H1 (cell line): ENCODE measurements around the gene TSHZ2. TPM values are rescaled to one million over a fixed set of nuclear protein-coding genes. Genes with fewer than 3 reads are reported as not detected.

Experiments used
- CTCF ChIA-PET: fragments of 300-600 bp; sonication (Branson Sonifier 250); formaldehyde crosslinking; loops from one replicate; lab custom pipeline; 2021; ENCODE audit not compliant: partially characterized antibody; lab: Charles Lee
- POLR2A ChIA-PET: fragments of 300-600 bp; sonication (Branson Sonifier 250); formaldehyde crosslinking; loops from one replicate; lab custom pipeline; 2021; ENCODE audit warnings: inconsistent platforms; ENCODE audit not compliant: partially characterized antibody; lab: Charles Lee
- DNase-seq, 2 experiments: peaks; one replicate each; pipeline versions ENCODE4 v3.0.0 to v3.0.0-alpha.2; 2010 to 2022; ENCODE audit warnings: low spot score in 2 of 2, low read depth in 1 of 2, mixed read lengths in 1 of 2
- FAIRE-seq: peaks from 2 replicates; lab custom pipeline; 2011; peaks lifted over from hg19 to GRCh38; lab: Jason Lieb, UNC
- H2AFZ ChIP-seq: 2 replicates; pipeline ENCODE4 v1.8.1; 2012; ENCODE audit warnings: low read length, inconsistent platforms
- H2AK5ac ChIP-seq: 2 replicates; pipeline ENCODE4 v1.6.1; 2013; ENCODE audit warnings: low read depth, low read length
- H2BK120ac ChIP-seq: replicated peaks from 2 replicates; pipeline ENCODE3; 2013; ENCODE audit warnings: low read depth, low read length, inconsistent platforms
- H2BK12ac ChIP-seq: 2 replicates; pipeline ENCODE4 v1.6.1; 2013; ENCODE audit warnings: low read depth, low read length
- H2BK15ac ChIP-seq: 2 replicates; pipeline ENCODE4 v1.6.1; 2013; ENCODE audit warnings: low read length
- H2BK20ac ChIP-seq: 2 replicates; pipeline ENCODE4 v1.6.1; 2013; ENCODE audit warnings: low read length
- H2BK5ac ChIP-seq: 2 replicates; pipeline ENCODE4 v1.6.1; 2013; ENCODE audit warnings: low read depth, low read length
- H3K14ac ChIP-seq: 2 replicates; pipeline ENCODE4 v1.6.1; 2013; ENCODE audit warnings: inconsistent platforms; ENCODE audit not compliant: insufficient read length
- H3K18ac ChIP-seq: 2 replicates; pipeline ENCODE4 v1.6.1; 2013; ENCODE audit warnings: low read length; ENCODE audit errors: extremely low read depth
- H3K23ac ChIP-seq: 2 replicates; pipeline ENCODE4 v1.6.1; 2013; ENCODE audit warnings: inconsistent platforms; ENCODE audit not compliant: insufficient read length
- H3K23me2 ChIP-seq: 2 replicates; pipeline ENCODE4 v1.6.1; 2013; ENCODE audit warnings: low read depth, low read length
- H3K27ac ChIP-seq: 2 replicates; pipeline ENCODE4 v1.6.1; 2011; ENCODE audit warnings: low read depth, low read length, inconsistent platforms
- H3K27me3 ChIP-seq, 4 experiments: replicated peaks in 1 of 4; 1 replicate in 1 of 4; 2 replicates in 3 of 4; pipeline versions ENCODE4 v1.6.1 to v1.8.1; 2011 to 2013; ENCODE audit warnings: low read length in 3 of 4, mild to moderate bottlenecking in 3 of 4, inconsistent platforms in 2 of 4, mixed read lengths in 2 of 4, moderate library complexity in 1 of 4; ENCODE audit not compliant: control insufficient read depth in 3 of 4, insufficient read depth in 3 of 4; ENCODE audit errors: extremely low read depth in 1 of 4
- H3K36me3 ChIP-seq, 4 experiments: 2 replicates each; pipeline versions ENCODE4 v1.6.1 to v1.8.1; 2011 to 2013; ENCODE audit warnings: mild to moderate bottlenecking in 4 of 4, low read length in 3 of 4, moderate library complexity in 2 of 4, control low read depth in 1 of 4, inconsistent platforms in 1 of 4; ENCODE audit not compliant: insufficient read depth in 4 of 4, control insufficient read depth in 2 of 4
- H3K4ac ChIP-seq: replicated peaks from 2 replicates; pipeline ENCODE3; 2013; ENCODE audit warnings: low read length, low read depth, mixed read lengths, inconsistent platforms; ENCODE audit not compliant: insufficient read length
- H3K4me1 ChIP-seq, 4 experiments: replicated peaks in 1 of 4; 1 replicate in 1 of 4; 2 replicates in 3 of 4; pipeline versions ENCODE4 v1.6.1 to v1.8.1; 2011 to 2013; ENCODE audit warnings: low read length in 3 of 4, inconsistent platforms in 2 of 4, mixed read lengths in 1 of 4; ENCODE audit not compliant: insufficient read depth in 4 of 4, control insufficient read depth in 3 of 4
- H3K4me2 ChIP-seq, 2 experiments: 2 replicates each; pipeline versions ENCODE4 v1.6.1 to v1.8.1; 2011 to 2013; ENCODE audit warnings: low read depth in 2 of 2, low read length in 2 of 2, control low read depth in 1 of 2, inconsistent platforms in 1 of 2, mild to moderate bottlenecking in 1 of 2; ENCODE audit not compliant: insufficient read depth in 1 of 2
- H3K4me3 ChIP-seq, 4 experiments: fragments of 200-600, 300-600 bp in 1 of 4; sonication (generic), shearing (Covaris generic), sonication (Bioruptor Twin) in 1 of 4; 2 replicates each; pipeline versions ENCODE4 v1.5.1 to v1.8.1; 2011 to 2016; ENCODE audit warnings: low read length in 4 of 4, low read depth in 3 of 4, control low read depth in 2 of 4, inconsistent platforms in 2 of 4, mild to moderate bottlenecking in 2 of 4, mixed read lengths in 1 of 4, moderate library complexity in 1 of 4; ENCODE audit not compliant: insufficient read depth in 2 of 4; ENCODE audit errors: extremely low read depth in 1 of 4
- H3K56ac ChIP-seq: replicated peaks from 2 replicates; pipeline ENCODE3; 2013; ENCODE audit warnings: low read depth, mild to moderate bottlenecking, mixed read lengths, low read length, inconsistent platforms; ENCODE audit not compliant: insufficient read length
- H3K79me1 ChIP-seq: 2 replicates; pipeline ENCODE4 v1.6.1; 2013; ENCODE audit warnings: low read depth, low read length, control low read depth
- H3K79me2 ChIP-seq, 2 experiments: 2 replicates each; pipeline versions ENCODE4 v1.6.1 to v1.8.1; 2012 to 2013; ENCODE audit warnings: low read length in 2 of 2, mild to moderate bottlenecking in 2 of 2, inconsistent platforms in 1 of 2; ENCODE audit not compliant: insufficient read depth in 2 of 2, control insufficient read depth in 1 of 2
- H3K9ac ChIP-seq, 4 experiments: replicated peaks in 1 of 4; 1 replicate in 1 of 4; 2 replicates in 3 of 4; pipeline versions ENCODE4 v1.6.1 to v1.8.1; 2011 to 2013; ENCODE audit warnings: low read depth in 3 of 4, low read length in 3 of 4, control low read depth in 2 of 4, mild to moderate bottlenecking in 2 of 4, moderate library complexity in 2 of 4, inconsistent platforms in 1 of 4; ENCODE audit errors: extremely low read depth in 1 of 4
- H3K9me3 ChIP-seq, 2 experiments: 2 replicates each; pipeline versions ENCODE4 v1.6.1 to v1.8.1; 2012 to 2013; ENCODE audit warnings: mild to moderate bottlenecking in 2 of 2, moderate library complexity in 2 of 2, control low read depth in 1 of 2, inconsistent platforms in 1 of 2, low read depth in 1 of 2, low read length in 1 of 2, mixed read lengths in 1 of 2; ENCODE audit not compliant: insufficient read depth in 2 of 2
- H4K20me1 ChIP-seq, 2 experiments: replicated peaks in 1 of 2; 2 replicates each; pipeline versions ENCODE3 to v1.8.1; 2011 to 2013; ENCODE audit warnings: inconsistent platforms in 2 of 2, low read length in 2 of 2, mild to moderate bottlenecking in 1 of 2; ENCODE audit not compliant: insufficient read depth in 2 of 2, control insufficient read depth in 1 of 2
- H4K5ac ChIP-seq: 2 replicates; pipeline ENCODE4 v1.6.1; 2013; ENCODE audit warnings: low read length, low read depth, mixed read lengths, inconsistent platforms; ENCODE audit not compliant: insufficient read length
- H4K8ac ChIP-seq: 2 replicates; pipeline ENCODE4 v1.8.0; 2013; ENCODE audit warnings: mild to moderate bottlenecking, moderate library complexity, low read length, inconsistent platforms; ENCODE audit not compliant: insufficient read depth; ENCODE audit errors: extremely low read depth
- H4K91ac ChIP-seq: replicated peaks from 2 replicates; pipeline ENCODE3; 2013; ENCODE audit warnings: low read length, mixed read lengths, inconsistent platforms; ENCODE audit not compliant: insufficient read length
- ASH2L ChIP-seq: fragments of 200-600, 300-600 bp; sonication (generic); IDR thresholded peaks from one replicate; pipeline ENCODE4 v1.7.1; 2017; ENCODE audit warnings: low read length
- BRCA1 ChIP-seq: IDR thresholded peaks from 2 replicates; pipeline ENCODE4 v1.6.1; 2012; ENCODE audit warnings: low read depth, low read length, improper control_type of control experiment
- CBX5 ChIP-seq: fragments of 300-800, 300-1000 bp; sonication (generic); IDR thresholded peaks from 2 replicates; pipeline ENCODE4 v1.7.1; 2016; ENCODE audit warnings: antibody characterized with exemption, low read length, low read depth
- CHD2 ChIP-seq: IDR thresholded peaks from 2 replicates; pipeline ENCODE4 v1.6.1; 2012; ENCODE audit warnings: low read length, improper control_type of control experiment
- JUND ChIP-seq: IDR thresholded peaks from 2 replicates; pipeline ENCODE4 v1.6.1; 2011; ENCODE audit warnings: mild to moderate bottlenecking, improper control_type of control experiment, low read length
- KDM1A ChIP-seq: fragments of 200-600, 300-600 bp; sonication (generic); IDR thresholded peaks from 2 replicates; pipeline ENCODE4 v1.7.1; 2016; ENCODE audit warnings: mild to moderate bottlenecking, low read length, borderline replicate concordance
- NRF1 ChIP-seq: IDR thresholded peaks from 2 replicates; pipeline ENCODE4 v1.6.1; 2011; ENCODE audit warnings: mild to moderate bottlenecking, low read depth, low read length, improper control_type of control experiment
- POU5F1 ChIP-seq: IDR thresholded peaks from 2 replicates; pipeline ENCODE4 v1.6.1; 2011; ENCODE audit warnings: low read depth, mild to moderate bottlenecking, low read length, moderate library complexity
- RNF2 ChIP-seq: fragments of 200-900, 300-1000 bp; sonication (generic); IDR thresholded peaks from 2 replicates; pipeline ENCODE4 v1.7.1; 2016; ENCODE audit warnings: borderline replicate concordance, low read depth, mild to moderate bottlenecking, antibody characterized with exemption, low read length; ENCODE audit not compliant: poor library complexity, severe bottlenecking; ENCODE audit errors: missing control alignments
- SAP30 ChIP-seq: fragments of 300-600 bp; sonication (generic); IDR thresholded peaks from 2 replicates; pipeline ENCODE4 v1.7.1; 2012; ENCODE audit warnings: low read length, moderate library complexity, mild to moderate bottlenecking, inconsistent platforms; ENCODE audit not compliant: insufficient read depth, insufficient replicate concordance
- WGBS, 2 experiments: shearing (Covaris generic) in 1 of 2; methylation state at CpG; one replicate each; pipeline versions ENCODE4 v1.1.6 to v1.1.7; 2013 to 2015; ENCODE audit warnings: low lambda C conversion rate in 2 of 2, mixed read lengths in 2 of 2, inconsistent platforms in 1 of 2, low coverage in 1 of 2, missing lambda C conversion rate in 1 of 2; ENCODE audit not compliant: insufficient replicate concordance in 2 of 2, insufficient coverage in 1 of 2, insufficient read length in 1 of 2; ENCODE audit errors: extremely low coverage in 1 of 2, missing lambda C conversion rate in 1 of 2; 5-methylcytosine and 5-hydroxymethylcytosine counted together
- polyA plus RNA-seq, 7 experiments: library from polyadenylated mRNA; depleted of rRNA in 3 of 7; stranded (reverse) in 5 of 7; unstranded in 2 of 7; fragments of >200 nt in 5 of 7; fragments of 200-250 nt in 2 of 7; gene quantifications; 1 replicate in 5 of 7; 2 replicates in 1 of 7; 4 replicates in 1 of 7; pipeline versions ENCODE4 v1.2.1 to v1.2.3, GENCODE V29; 2011 to 2013; ENCODE audit warnings: missing spikeins in 2 of 7, mixed read lengths in 2 of 7
- total RNA-seq: library from RNA; stranded (reverse); fragmentation: NEBNext Ultra II Directional; extraction: Animal tissue kit (Norgen Biotek cat#: 25700); gene quantifications from 2 replicates; pipeline ENCODE4 v1.2.1, GENCODE V29; 2021

Gene TSHZ2
- total and polyA plus RNA-seq, 2 of the 8 experiments (the other 6 are each of a cell fraction or from before 2014, with no cell fraction given): 0.14 to 0.30 TPM

- Histone ChIP-seq H3K14ac (no peak overlapping the region), H3K23ac (no peak overlapping the region), H3K79me2 (no peaks in the 10 kb centered on the region), H3K27me3 (peaks cover 0 to 1% (median 0%) of the 10 kb centered on the region in 4 experiments; a peak in 1 of 7 replicates), H2AFZ (no peak overlapping the region), H4K8ac (no peak overlapping the region), H3K4me1 (no peaks in the 10 kb centered on the region), H3K36me3 (no peaks in the 10 kb centered on the region), H3K4me2 (no peak overlapping the region), H3K9me3 (peaks cover 6 to 16% of the 10 kb centered on the region in 2 experiments), H2BK120ac (no peak overlapping the region), H2BK20ac (no peak overlapping the region), H4K20me1 (no peaks in the 10 kb centered on the region), H4K91ac (no peak overlapping the region), H3K79me1 (no peaks in the 10 kb centered on the region), H3K56ac (no peak overlapping the region), H3K9ac (no peak overlapping the region), H3K27ac (no peak overlapping the region), H2BK5ac (no peak overlapping the region), H3K23me2 (no peaks in the 10 kb centered on the region), H3K18ac (no peak overlapping the region), H2AK5ac (no peak overlapping the region), H2BK15ac (no peak overlapping the region), H3K4ac (no peak overlapping the region), H4K5ac (no peak overlapping the region), H2BK12ac (no peak overlapping the region), H3K4me3 (no peak overlapping the region)
- DNase-seq (no peak), FAIRE-seq (no peak)
- CTCF ChIA-PET: interaction anchor here (0.6 kb wide), 1 partner anchor 18 kb away, joined by 3 read pairs; no protein-coding TSS in a partner anchor
- POLR2A ChIA-PET: no interaction called here
- TF ChIP-seq RNF2 (no peak), POU5F1 (no peak), JUND (no peak), SAP30 (no peak), CBX5 (no peak), KDM1A (no peak), ASH2L (no peak), CHD2 (no peak), NRF1 (no peak), BRCA1 (no peak)
- WGBS, 2 experiments: 91% methylated on average over 1 of the region's 1 CpG; no CpG with 5 or more reads in 1 of the 2 experiments
These were observed 476.3 kb downstream of the TSHZ2 start for GRCh38 chr20:53448426-53448825.
